Fibroblast of lung (primary cell): Measurements from ENCODE around the gene ADGRA3. TPM values are rescaled to one million over a fixed set of nuclear protein-coding genes. Genes with fewer than 3 reads are reported as not detected.

ENCODE experiments used
- DNase-seq, 2 donors: peaks; one replicate each; pipeline versions ENCODE4 v3.0.0 to v3.0.0-alpha.2; 2010; ENCODE audit warnings: low read depth in 2 of 2
- H2AFZ ChIP-seq: 2 replicates; pipeline ENCODE4 v1.5.1; 2012; ENCODE audit warnings: low read length, control low read depth, inconsistent platforms
- H3K27ac ChIP-seq: 2 replicates; pipeline ENCODE4 v1.5.1; 2011; ENCODE audit warnings: low read length, control low read depth; ENCODE audit not compliant: insufficient read depth
- H3K27me3 ChIP-seq: 2 replicates; pipeline ENCODE4 v1.5.1; 2011; ENCODE audit warnings: mild to moderate bottlenecking, low read length; ENCODE audit not compliant: control insufficient read depth, insufficient read depth
- H3K36me3 ChIP-seq: 2 replicates; pipeline ENCODE4 v1.5.1; 2011; ENCODE audit warnings: low read length; ENCODE audit not compliant: control insufficient read depth, insufficient read depth
- H3K4me1 ChIP-seq: 2 replicates; pipeline ENCODE4 v1.5.1; 2011; ENCODE audit warnings: low read length; ENCODE audit not compliant: control insufficient read depth, insufficient read depth; ENCODE audit errors: extremely low read depth
- H3K4me2 ChIP-seq: 2 replicates; pipeline ENCODE4 v1.5.1; 2011; ENCODE audit warnings: low read length, control low read depth; ENCODE audit not compliant: insufficient read depth; ENCODE audit errors: extremely low read depth
- H3K4me3 ChIP-seq, 4 experiments: fragments of 200-600 bp in 1 of 4; sonication (generic) in 1 of 4; replicated peaks in 1 of 4; 2 replicates each; pipeline ENCODE4 v1.5.1; 2011 to 2016; ENCODE audit warnings: low read length in 4 of 4, low read depth in 3 of 4, mild to moderate bottlenecking in 3 of 4, control low read depth in 2 of 4, inconsistent platforms in 1 of 4, mixed read lengths in 1 of 4; ENCODE audit not compliant: insufficient read depth in 1 of 4; ENCODE audit errors: control extremely low read depth in 1 of 4
- H3K79me2 ChIP-seq: 2 replicates; pipeline ENCODE4 v1.5.1; 2012; ENCODE audit warnings: mild to moderate bottlenecking, low read length, inconsistent platforms; ENCODE audit not compliant: control insufficient read depth, insufficient read depth
- H3K9ac ChIP-seq: 2 replicates; pipeline ENCODE4 v1.5.1; 2011; ENCODE audit warnings: mild to moderate bottlenecking, low read length, control low read depth; ENCODE audit not compliant: insufficient read depth
- H3K9me3 ChIP-seq: 2 replicates; pipeline ENCODE4 v1.5.1; 2012; ENCODE audit warnings: low read depth, low read length; ENCODE audit not compliant: control insufficient read depth, insufficient read depth
- H4K20me1 ChIP-seq: 2 replicates; pipeline ENCODE4 v1.5.1; 2011; ENCODE audit warnings: low read length; ENCODE audit not compliant: control insufficient read depth, insufficient read depth; ENCODE audit errors: extremely low read depth
- EZH2 ChIP-seq: IDR thresholded peaks from 2 replicates; pipeline ENCODE4 v1.5.1; 2012; ENCODE audit warnings: low read length, control low read depth, mild to moderate bottlenecking; ENCODE audit errors: missing control alignments
- polyA plus RNA-seq, 2 donors: library from polyadenylated mRNA; depleted of rRNA in 1 of 2; stranded (reverse) in 1 of 2; unstranded in 1 of 2; fragments of >200 nt; gene quantifications; 2 replicates each; pipeline ENCODE4 v1.2.1, GENCODE V29; 2011 to 2012; ENCODE audit warnings: missing spikeins in 1 of 2
- total RNA-seq: library from RNA; depleted of rRNA; stranded (reverse); fragments of >200 nt; gene quantifications from 2 replicates; pipeline ENCODE4 v1.2.1, GENCODE V29; 2014
- TF ChIP-seq, protein P1 (sequence below), 2 donors: IDR thresholded peaks in 1 of 2; conservative IDR thresholded peaks in 1 of 2; 1 replicate in 1 of 2; 2 replicates in 1 of 2; pipeline ENCODE4 v1.5.1; 2011 to 2012; ENCODE audit warnings: low read length in 2 of 2, control low read depth in 1 of 2, inconsistent platforms in 1 of 2, low read depth in 1 of 2, mild to moderate bottlenecking in 1 of 2

Gene ADGRA3
- total and polyA plus RNA-seq, 2 donors (not counting 1 experiment from before 2014, with no cell fraction given): 13.0 to 15.2 TPM

DNA sequence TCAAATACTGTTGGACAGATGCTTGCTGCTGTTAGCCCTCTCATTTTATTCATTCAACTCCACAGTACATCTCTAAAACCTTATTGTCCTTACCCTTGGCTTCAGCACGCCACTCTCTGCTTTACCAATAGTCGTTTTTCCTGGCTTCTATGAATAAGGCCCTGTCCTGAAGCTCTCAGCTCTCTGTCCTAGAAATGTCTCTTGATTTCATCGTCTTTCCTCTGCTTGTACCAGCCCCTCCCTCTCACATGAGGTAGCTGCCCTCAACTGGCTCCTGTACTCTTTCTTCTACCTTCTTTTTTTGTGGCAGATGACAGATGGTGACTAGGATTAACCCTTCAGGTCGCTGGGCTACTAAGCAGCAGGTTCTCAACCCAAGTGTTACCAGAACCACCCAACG lies 11.4 kb downstream of the ADGRA3 start:
- Histone ChIP-seq H3K9ac (no peak overlapping the region), H3K4me2 (no peak overlapping the region), H2AFZ (no peak overlapping the region), H3K9me3 (no peaks in the 10 kb centered on the region), H3K27me3 (no peaks in the 10 kb centered on the region), H3K4me3 (no peak overlapping the region), H3K79me2 (peaks cover 27% of the 10 kb centered on the region), H3K27ac (no peak overlapping the region), H3K36me3 (no peaks in the 10 kb centered on the region), H4K20me1 (no peaks in the 10 kb centered on the region), H3K4me1 (peaks cover 2% of the 10 kb centered on the region)
- DNase-seq: no peak
- no peak for TF ChIP-seq EZH2
- TF ChIP-seq, protein P1, sequence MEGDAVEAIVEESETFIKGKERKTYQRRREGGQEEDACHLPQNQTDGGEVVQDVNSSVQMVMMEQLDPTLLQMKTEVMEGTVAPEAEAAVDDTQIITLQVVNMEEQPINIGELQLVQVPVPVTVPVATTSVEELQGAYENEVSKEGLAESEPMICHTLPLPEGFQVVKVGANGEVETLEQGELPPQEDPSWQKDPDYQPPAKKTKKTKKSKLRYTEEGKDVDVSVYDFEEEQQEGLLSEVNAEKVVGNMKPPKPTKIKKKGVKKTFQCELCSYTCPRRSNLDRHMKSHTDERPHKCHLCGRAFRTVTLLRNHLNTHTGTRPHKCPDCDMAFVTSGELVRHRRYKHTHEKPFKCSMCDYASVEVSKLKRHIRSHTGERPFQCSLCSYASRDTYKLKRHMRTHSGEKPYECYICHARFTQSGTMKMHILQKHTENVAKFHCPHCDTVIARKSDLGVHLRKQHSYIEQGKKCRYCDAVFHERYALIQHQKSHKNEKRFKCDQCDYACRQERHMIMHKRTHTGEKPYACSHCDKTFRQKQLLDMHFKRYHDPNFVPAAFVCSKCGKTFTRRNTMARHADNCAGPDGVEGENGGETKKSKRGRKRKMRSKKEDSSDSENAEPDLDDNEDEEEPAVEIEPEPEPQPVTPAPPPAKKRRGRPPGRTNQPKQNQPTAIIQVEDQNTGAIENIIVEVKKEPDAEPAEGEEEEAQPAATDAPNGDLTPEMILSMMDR (conservative IDR thresholded peaks at IDR 0.05 in 1 of 2, IDR thresholded peaks at IDR 0.05 in 1 of 2; ENCODE audit: low read depth in 1 of 2, low read length in 2 of 2): no peak

DNA sequence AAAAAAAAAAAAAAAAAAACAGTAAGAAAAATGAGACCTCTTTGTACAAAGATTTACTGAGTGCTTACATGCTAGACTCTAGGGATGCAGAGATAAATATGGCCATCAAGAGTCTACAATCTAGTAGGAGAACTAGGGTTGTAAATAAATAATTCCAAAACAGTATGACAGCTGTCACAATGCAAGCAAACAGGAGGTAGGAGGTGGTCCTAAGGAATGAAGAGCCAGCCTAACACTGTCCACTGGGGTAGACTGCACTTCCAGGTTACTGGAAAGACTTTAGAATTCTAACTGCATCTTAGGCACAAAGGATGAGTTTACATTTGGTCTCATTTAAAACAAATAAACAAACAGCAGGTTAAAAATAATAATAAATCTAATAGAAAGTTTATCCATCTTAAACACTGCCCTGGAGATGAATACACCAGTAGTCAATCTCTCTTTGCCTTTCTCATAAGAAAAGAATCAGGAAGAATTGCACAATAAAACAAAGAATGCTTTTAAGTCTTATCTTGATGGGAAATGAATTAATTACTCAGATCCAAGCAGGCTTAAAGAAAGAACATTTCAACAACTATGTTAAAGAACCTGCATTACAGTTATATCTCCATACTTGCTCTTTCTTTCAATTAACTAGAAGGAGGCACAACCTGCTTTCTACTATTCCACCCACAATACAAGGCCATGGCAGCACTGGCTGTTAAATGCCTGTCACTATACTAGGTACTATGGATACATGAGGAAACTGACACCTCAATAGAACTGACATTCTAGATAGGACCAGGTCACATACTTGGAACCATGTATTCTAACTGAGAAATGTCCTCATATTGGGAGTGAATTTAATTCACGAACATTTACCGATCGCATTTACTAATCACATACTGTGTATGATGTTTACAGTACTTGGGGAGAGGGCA lies 12.7 kb downstream of the ADGRA3 start:
- no peak overlapping the region for H3K4me3 ChIP-seq
- no peaks in the 10 kb centered on the region for H3K27me3 ChIP-seq
- DNase-seq: peak in 1 of 2 donors; percentile 72
- no peaks in the 10 kb centered on the region for H3K36me3 ChIP-seq
- no peak overlapping the region for H3K4me2 ChIP-seq
- TF ChIP-seq EZH2: no peak
- TF ChIP-seq, protein P1 (conservative IDR thresholded peaks at IDR 0.05 in 1 of 2, IDR thresholded peaks at IDR 0.05 in 1 of 2; ENCODE audit: low read depth in 1 of 2, low read length in 2 of 2): no peak
- H3K79me2 ChIP-seq: peaks cover 29% of the 10 kb centered on the region
- H3K9ac ChIP-seq: no peak overlapping the region
- H2AFZ ChIP-seq: no peak overlapping the region
- H3K9me3 ChIP-seq: no peaks in the 10 kb centered on the region
- no peak overlapping the region for H3K27ac ChIP-seq
- peaks cover 2% of the 10 kb centered on the region for H3K4me1 ChIP-seq
- H4K20me1 ChIP-seq: no peaks in the 10 kb centered on the region

DNA sequence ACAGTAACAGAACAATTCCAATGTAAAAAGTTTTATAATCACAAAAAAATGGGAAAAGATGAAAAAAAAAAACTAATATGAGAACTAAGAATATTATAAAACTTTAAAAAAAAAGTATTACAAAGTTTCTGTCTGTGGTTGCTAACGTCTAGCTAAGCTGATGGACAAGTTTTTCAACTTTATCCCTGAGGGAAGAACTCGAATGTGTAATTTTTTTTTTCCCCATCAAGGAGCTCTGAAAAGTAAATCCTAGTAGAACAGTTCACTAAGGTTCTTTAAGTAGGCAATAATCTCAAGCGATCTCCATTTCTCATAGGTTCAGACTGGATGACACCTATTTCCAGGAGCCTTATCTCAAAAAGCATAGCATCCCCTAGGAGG lies 14.2 kb downstream of the ADGRA3 start:
- no peak overlapping the region for H3K27ac ChIP-seq
- no peaks in the 10 kb centered on the region for H3K9me3 ChIP-seq
- H3K4me2 ChIP-seq: no peak overlapping the region
- no peaks in the 10 kb centered on the region for H3K36me3 ChIP-seq
- H3K9ac ChIP-seq: no peak overlapping the region
- H4K20me1 ChIP-seq: no peaks in the 10 kb centered on the region
- no peak overlapping the region for H2AFZ ChIP-seq
- no peaks in the 10 kb centered on the region for H3K4me1 ChIP-seq
- H3K4me3 ChIP-seq: no peak overlapping the region
- H3K27me3 ChIP-seq: no peaks in the 10 kb centered on the region
- TF ChIP-seq, protein P1 (conservative IDR thresholded peaks at IDR 0.05 in 1 of 2, IDR thresholded peaks at IDR 0.05 in 1 of 2; ENCODE audit: low read depth in 1 of 2, low read length in 2 of 2): no peak
- DNase-seq: no peak
- peaks cover 29% of the 10 kb centered on the region for H3K79me2 ChIP-seq
